ENCODE data around the gene B3GNT4.
"Not testable (repeated sequence)": the region's sequence is repeated elsewhere in the genome, so short reads cannot be mapped to it uniquely, and the experiment has no call there.

The B3GNT4 gene

GRCh38 chr12:122189626-122190475 lies 13.7 kb upstream of the B3GNT4 start:
- no peak for DNase-seq

- peak; percentile 59 to 72 (median 69) for DNase-seq
Observed at GRCh38 chr12:122190842-122191668, 12.5 kb upstream of the B3GNT4 start.

GRCh38 chr12:122192441-122192840 lies 11.1 kb upstream of the B3GNT4 start:
- DNase-seq: no peak

GRCh38 chr12:122194804-122195203 lies 8.7 kb upstream of the B3GNT4 start:
- DNase-seq: no peak

GRCh38 chr12:122195405-122195804 lies 8.1 kb upstream of the B3GNT4 start:
- no peak for DNase-seq

- DNase-seq: peak; percentile 47 to 66 (median 56)
Observed at GRCh38 chr12:122197612-122197966, 5.9 kb upstream of the B3GNT4 start.

- DNase-seq: no peak
Observed at GRCh38 chr12:122199484-122200355, 3.8 kb upstream of the B3GNT4 start.

- DNase-seq: no peak
Observed at GRCh38 chr12:122200541-122201175, 2.9 kb upstream of the B3GNT4 start.

- DNase-seq: no peak
Observed at GRCh38 chr12:122201381-122201780, 2.1 kb upstream of the B3GNT4 start.

GRCh38 chr12:122202017-122202416 lies 1.5 kb upstream of the B3GNT4 start:
- no peak for DNase-seq

- DNase-seq: not testable (repeated sequence)
Observed at GRCh38 chr12:122202811-122203210, 698 bp upstream of the B3GNT4 start.

- DNase-seq: peak in 1 of 3 donors; percentile 13
Observed at GRCh38 chr12:122204167-122205052, 901 bp downstream of the B3GNT4 start.

GRCh38 chr12:122205053-122205925 lies 1.8 kb downstream of the B3GNT4 start:
- DNase-seq: no peak

- DNase-seq: no peak
Observed at GRCh38 chr12:122206111-122206881, 2.8 kb downstream of the B3GNT4 start.

- DNase-seq: no peak
Observed at GRCh38 chr12:122206976-122207375, 3.5 kb downstream of the B3GNT4 start.

GRCh38 chr12:122207391-122207790 lies 3.9 kb downstream of the B3GNT4 start:
- DNase-seq: no peak

GRCh38 chr12:122208073-122208820 lies 4.7 kb downstream of the B3GNT4 start:
- DNase-seq: no peak

- DNase-seq: peak; percentile 53 to 73 (median 55)
Observed at GRCh38 chr12:122215771-122216170, 12.3 kb downstream of the B3GNT4 start.

GRCh38 chr12:122216445-122216844 lies 12.9 kb downstream of the B3GNT4 start:
- no peak for DNase-seq

Data from suppressor macrophage treated with lipopolysaccharide for 1 hour (primary cell).